H1 (cell line): ENCODE data around the gene PLG. TPM values are rescaled to one million over a fixed set of nuclear protein-coding genes. Genes with fewer than 3 reads are reported as not detected.

Source experiments
- CTCF ChIA-PET: fragments of 300-600 bp; sonication (Branson Sonifier 250); formaldehyde crosslinking; loops from one replicate; lab custom pipeline; 2021; ENCODE audit not compliant: partially characterized antibody; lab: Charles Lee
- POLR2A ChIA-PET: fragments of 300-600 bp; sonication (Branson Sonifier 250); formaldehyde crosslinking; loops from one replicate; lab custom pipeline; 2021; ENCODE audit warnings: inconsistent platforms; ENCODE audit not compliant: partially characterized antibody; lab: Charles Lee
- DNase-seq, 2 experiments: peaks; one replicate each; pipeline versions ENCODE4 v3.0.0 to v3.0.0-alpha.2; 2010 to 2022; ENCODE audit warnings: low spot score in 2 of 2, low read depth in 1 of 2, mixed read lengths in 1 of 2
- FAIRE-seq: peaks from 2 replicates; lab custom pipeline; 2011; peaks lifted over from hg19 to GRCh38; lab: Jason Lieb, UNC
- H2AFZ ChIP-seq: 2 replicates; pipeline ENCODE4 v1.8.1; 2012; ENCODE audit warnings: low read length, inconsistent platforms
- H2AK5ac ChIP-seq: 2 replicates; pipeline ENCODE4 v1.6.1; 2013; ENCODE audit warnings: low read depth, low read length
- H2BK120ac ChIP-seq: replicated peaks from 2 replicates; pipeline ENCODE3; 2013; ENCODE audit warnings: low read depth, low read length, inconsistent platforms
- H2BK12ac ChIP-seq: 2 replicates; pipeline ENCODE4 v1.6.1; 2013; ENCODE audit warnings: low read depth, low read length
- H2BK15ac ChIP-seq: 2 replicates; pipeline ENCODE4 v1.6.1; 2013; ENCODE audit warnings: low read length
- H2BK20ac ChIP-seq: 2 replicates; pipeline ENCODE4 v1.6.1; 2013; ENCODE audit warnings: low read length
- H2BK5ac ChIP-seq: 2 replicates; pipeline ENCODE4 v1.6.1; 2013; ENCODE audit warnings: low read depth, low read length
- H3K14ac ChIP-seq: 2 replicates; pipeline ENCODE4 v1.6.1; 2013; ENCODE audit warnings: inconsistent platforms; ENCODE audit not compliant: insufficient read length
- H3K18ac ChIP-seq: 2 replicates; pipeline ENCODE4 v1.6.1; 2013; ENCODE audit warnings: low read length; ENCODE audit errors: extremely low read depth
- H3K23ac ChIP-seq: 2 replicates; pipeline ENCODE4 v1.6.1; 2013; ENCODE audit warnings: inconsistent platforms; ENCODE audit not compliant: insufficient read length
- H3K23me2 ChIP-seq: 2 replicates; pipeline ENCODE4 v1.6.1; 2013; ENCODE audit warnings: low read depth, low read length
- H3K27ac ChIP-seq: 2 replicates; pipeline ENCODE4 v1.6.1; 2011; ENCODE audit warnings: low read depth, low read length, inconsistent platforms
- H3K27me3 ChIP-seq, 4 experiments: replicated peaks in 1 of 4; 1 replicate in 1 of 4; 2 replicates in 3 of 4; pipeline versions ENCODE4 v1.6.1 to v1.8.1; 2011 to 2013; ENCODE audit warnings: low read length in 3 of 4, mild to moderate bottlenecking in 3 of 4, inconsistent platforms in 2 of 4, mixed read lengths in 2 of 4, moderate library complexity in 1 of 4; ENCODE audit not compliant: control insufficient read depth in 3 of 4, insufficient read depth in 3 of 4; ENCODE audit errors: extremely low read depth in 1 of 4
- H3K36me3 ChIP-seq, 4 experiments: 2 replicates each; pipeline versions ENCODE4 v1.6.1 to v1.8.1; 2011 to 2013; ENCODE audit warnings: mild to moderate bottlenecking in 4 of 4, low read length in 3 of 4, moderate library complexity in 2 of 4, control low read depth in 1 of 4, inconsistent platforms in 1 of 4; ENCODE audit not compliant: insufficient read depth in 4 of 4, control insufficient read depth in 2 of 4
- H3K4ac ChIP-seq: replicated peaks from 2 replicates; pipeline ENCODE3; 2013; ENCODE audit warnings: low read length, low read depth, mixed read lengths, inconsistent platforms; ENCODE audit not compliant: insufficient read length
- H3K4me1 ChIP-seq, 4 experiments: replicated peaks in 1 of 4; 1 replicate in 1 of 4; 2 replicates in 3 of 4; pipeline versions ENCODE4 v1.6.1 to v1.8.1; 2011 to 2013; ENCODE audit warnings: low read length in 3 of 4, inconsistent platforms in 2 of 4, mixed read lengths in 1 of 4; ENCODE audit not compliant: insufficient read depth in 4 of 4, control insufficient read depth in 3 of 4
- H3K4me2 ChIP-seq, 2 experiments: 2 replicates each; pipeline versions ENCODE4 v1.6.1 to v1.8.1; 2011 to 2013; ENCODE audit warnings: low read depth in 2 of 2, low read length in 2 of 2, control low read depth in 1 of 2, inconsistent platforms in 1 of 2, mild to moderate bottlenecking in 1 of 2; ENCODE audit not compliant: insufficient read depth in 1 of 2
- H3K4me3 ChIP-seq, 4 experiments: fragments of 200-600, 300-600 bp in 1 of 4; sonication (generic), shearing (Covaris generic), sonication (Bioruptor Twin) in 1 of 4; 2 replicates each; pipeline versions ENCODE4 v1.5.1 to v1.8.1; 2011 to 2016; ENCODE audit warnings: low read length in 4 of 4, low read depth in 3 of 4, control low read depth in 2 of 4, inconsistent platforms in 2 of 4, mild to moderate bottlenecking in 2 of 4, mixed read lengths in 1 of 4, moderate library complexity in 1 of 4; ENCODE audit not compliant: insufficient read depth in 2 of 4; ENCODE audit errors: extremely low read depth in 1 of 4
- H3K56ac ChIP-seq: replicated peaks from 2 replicates; pipeline ENCODE3; 2013; ENCODE audit warnings: low read depth, mild to moderate bottlenecking, mixed read lengths, low read length, inconsistent platforms; ENCODE audit not compliant: insufficient read length
- H3K79me1 ChIP-seq: 2 replicates; pipeline ENCODE4 v1.6.1; 2013; ENCODE audit warnings: low read depth, low read length, control low read depth
- H3K79me2 ChIP-seq, 2 experiments: 2 replicates each; pipeline versions ENCODE4 v1.6.1 to v1.8.1; 2012 to 2013; ENCODE audit warnings: low read length in 2 of 2, mild to moderate bottlenecking in 2 of 2, inconsistent platforms in 1 of 2; ENCODE audit not compliant: insufficient read depth in 2 of 2, control insufficient read depth in 1 of 2
- H3K9ac ChIP-seq, 4 experiments: replicated peaks in 1 of 4; 1 replicate in 1 of 4; 2 replicates in 3 of 4; pipeline versions ENCODE4 v1.6.1 to v1.8.1; 2011 to 2013; ENCODE audit warnings: low read depth in 3 of 4, low read length in 3 of 4, control low read depth in 2 of 4, mild to moderate bottlenecking in 2 of 4, moderate library complexity in 2 of 4, inconsistent platforms in 1 of 4; ENCODE audit errors: extremely low read depth in 1 of 4
- H3K9me3 ChIP-seq, 2 experiments: 2 replicates each; pipeline versions ENCODE4 v1.6.1 to v1.8.1; 2012 to 2013; ENCODE audit warnings: mild to moderate bottlenecking in 2 of 2, moderate library complexity in 2 of 2, control low read depth in 1 of 2, inconsistent platforms in 1 of 2, low read depth in 1 of 2, low read length in 1 of 2, mixed read lengths in 1 of 2; ENCODE audit not compliant: insufficient read depth in 2 of 2
- H4K20me1 ChIP-seq, 2 experiments: replicated peaks in 1 of 2; 2 replicates each; pipeline versions ENCODE3 to v1.8.1; 2011 to 2013; ENCODE audit warnings: inconsistent platforms in 2 of 2, low read length in 2 of 2, mild to moderate bottlenecking in 1 of 2; ENCODE audit not compliant: insufficient read depth in 2 of 2, control insufficient read depth in 1 of 2
- H4K5ac ChIP-seq: 2 replicates; pipeline ENCODE4 v1.6.1; 2013; ENCODE audit warnings: low read length, low read depth, mixed read lengths, inconsistent platforms; ENCODE audit not compliant: insufficient read length
- H4K8ac ChIP-seq: 2 replicates; pipeline ENCODE4 v1.8.0; 2013; ENCODE audit warnings: mild to moderate bottlenecking, moderate library complexity, low read length, inconsistent platforms; ENCODE audit not compliant: insufficient read depth; ENCODE audit errors: extremely low read depth
- H4K91ac ChIP-seq: replicated peaks from 2 replicates; pipeline ENCODE3; 2013; ENCODE audit warnings: low read length, mixed read lengths, inconsistent platforms; ENCODE audit not compliant: insufficient read length
- PHF8 ChIP-seq: fragments of 200-600 bp; sonication (generic); conservative IDR thresholded peaks from 2 replicates; pipeline ENCODE4 v1.7.1; 2012; ENCODE audit warnings: low read depth, mild to moderate bottlenecking, inconsistent platforms, low read length, moderate library complexity
- RAD21 ChIP-seq, 2 experiments: IDR thresholded peaks in 1 of 2; conservative IDR thresholded peaks in 1 of 2; 2 replicates each; pipeline ENCODE4 v1.6.1; 2011; ENCODE audit warnings: low read depth in 2 of 2, low read length in 2 of 2, improper control_type of control experiment in 1 of 2, inconsistent platforms in 1 of 2, mild to moderate bottlenecking in 1 of 2, moderate library complexity in 1 of 2
- WGBS, 2 experiments: shearing (Covaris generic) in 1 of 2; methylation state at CpG; one replicate each; pipeline versions ENCODE4 v1.1.6 to v1.1.7; 2013 to 2015; ENCODE audit warnings: low lambda C conversion rate in 2 of 2, mixed read lengths in 2 of 2, inconsistent platforms in 1 of 2, low coverage in 1 of 2, missing lambda C conversion rate in 1 of 2; ENCODE audit not compliant: insufficient replicate concordance in 2 of 2, insufficient coverage in 1 of 2, insufficient read length in 1 of 2; ENCODE audit errors: extremely low coverage in 1 of 2, missing lambda C conversion rate in 1 of 2; 5-methylcytosine and 5-hydroxymethylcytosine counted together
- polyA plus RNA-seq, 7 experiments: library from polyadenylated mRNA; depleted of rRNA in 3 of 7; stranded (reverse) in 5 of 7; unstranded in 2 of 7; fragments of >200 nt in 5 of 7; fragments of 200-250 nt in 2 of 7; gene quantifications; 1 replicate in 5 of 7; 2 replicates in 1 of 7; 4 replicates in 1 of 7; pipeline versions ENCODE4 v1.2.1 to v1.2.3, GENCODE V29; 2011 to 2013; ENCODE audit warnings: missing spikeins in 2 of 7, mixed read lengths in 2 of 7
- total RNA-seq: library from RNA; stranded (reverse); fragmentation: NEBNext Ultra II Directional; extraction: Animal tissue kit (Norgen Biotek cat#: 25700); gene quantifications from 2 replicates; pipeline ENCODE4 v1.2.1, GENCODE V29; 2021
- TF ChIP-seq, protein P1 (sequence below), 3 experiments: IDR thresholded peaks; 1 replicate in 2 of 3; 2 replicates in 1 of 3; pipeline versions ENCODE4 v1.5.1 to v1.6.1; 2011; ENCODE audit warnings: low read length in 3 of 3, mild to moderate bottlenecking in 3 of 3, inconsistent platforms in 2 of 3, low read depth in 1 of 3, moderate library complexity in 1 of 3; ENCODE audit not compliant: insufficient read depth in 1 of 3; ENCODE audit errors: control extremely low read depth in 1 of 3

The PLG gene
- total and polyA plus RNA-seq, 2 of the 8 experiments (the other 6 are each of a cell fraction or from before 2014, with no cell fraction given), result not detected

DNA sequence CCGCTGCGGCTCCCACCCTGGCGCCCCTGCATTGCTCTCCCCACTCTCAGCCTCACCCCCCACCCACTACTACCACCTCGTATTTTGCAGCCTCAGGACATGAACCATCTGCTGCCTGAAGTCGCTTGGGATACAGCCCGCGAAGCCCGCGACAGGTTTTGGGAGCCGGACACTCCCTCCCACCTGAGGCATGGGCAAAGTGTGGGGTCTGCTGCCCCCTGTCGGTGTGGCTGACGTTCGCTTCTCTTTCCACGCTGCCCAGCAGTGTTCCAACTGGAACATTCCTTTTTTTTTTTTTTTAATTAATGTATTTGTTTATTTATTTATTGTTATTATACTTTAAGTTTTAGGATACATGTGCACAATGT lies 22.7 kb upstream of the PLG start:
- Histone ChIP-seq H3K27me3 (no peaks in the 10 kb centered on the region), H2AFZ (no peak overlapping the region), H3K9me3 (peaks cover 0 to 9% of the 10 kb centered on the region in 2 experiments; a peak in 1 of 4 replicates), H2BK5ac (no peak overlapping the region), H2BK15ac (no peak overlapping the region), H3K4me3 (peak overlapping the region in 1 of 4 experiments; percentile 44; a peak in 2 of 8 replicates), H3K79me2 (no peaks in the 10 kb centered on the region), H3K14ac (no peak overlapping the region), H2BK20ac (no peak overlapping the region), H3K4me1 (no peaks in the 10 kb centered on the region), H4K8ac (no peak overlapping the region)
- TF ChIP-seq RAD21 (IDR thresholded peaks at IDR 0.05 in 1 of 2, conservative IDR thresholded peaks at IDR 0.05 in 1 of 2; ENCODE audit: low read depth in 2 of 2, low read length in 2 of 2) (peak; percentile 45 to 52), PHF8 (no peak)
- TF ChIP-seq, protein P1, sequence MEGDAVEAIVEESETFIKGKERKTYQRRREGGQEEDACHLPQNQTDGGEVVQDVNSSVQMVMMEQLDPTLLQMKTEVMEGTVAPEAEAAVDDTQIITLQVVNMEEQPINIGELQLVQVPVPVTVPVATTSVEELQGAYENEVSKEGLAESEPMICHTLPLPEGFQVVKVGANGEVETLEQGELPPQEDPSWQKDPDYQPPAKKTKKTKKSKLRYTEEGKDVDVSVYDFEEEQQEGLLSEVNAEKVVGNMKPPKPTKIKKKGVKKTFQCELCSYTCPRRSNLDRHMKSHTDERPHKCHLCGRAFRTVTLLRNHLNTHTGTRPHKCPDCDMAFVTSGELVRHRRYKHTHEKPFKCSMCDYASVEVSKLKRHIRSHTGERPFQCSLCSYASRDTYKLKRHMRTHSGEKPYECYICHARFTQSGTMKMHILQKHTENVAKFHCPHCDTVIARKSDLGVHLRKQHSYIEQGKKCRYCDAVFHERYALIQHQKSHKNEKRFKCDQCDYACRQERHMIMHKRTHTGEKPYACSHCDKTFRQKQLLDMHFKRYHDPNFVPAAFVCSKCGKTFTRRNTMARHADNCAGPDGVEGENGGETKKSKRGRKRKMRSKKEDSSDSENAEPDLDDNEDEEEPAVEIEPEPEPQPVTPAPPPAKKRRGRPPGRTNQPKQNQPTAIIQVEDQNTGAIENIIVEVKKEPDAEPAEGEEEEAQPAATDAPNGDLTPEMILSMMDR (IDR thresholded peaks at IDR 0.05; ENCODE audit: control extremely low read depth in 1 of 3, insufficient read depth in 1 of 3, low read depth in 1 of 3, low read length in 3 of 3), result peak; percentile 37 to 67 (median 43)
- TF ChIP-seq, all 59 proteins: peak for 2
- Histone ChIP-seq H3K9ac (no peak overlapping the region), H2BK120ac (no peak overlapping the region), H4K91ac (no peak overlapping the region), H3K4me2 (peak overlapping the region in 1 of 2 experiments; percentile 78; a peak in 2 of 4 replicates), H3K18ac (no peak overlapping the region), H3K56ac (no peak overlapping the region), H3K23me2 (no peaks in the 10 kb centered on the region), H2AK5ac (no peak overlapping the region), H3K23ac (no peak overlapping the region), H3K27ac (no peak overlapping the region), H3K79me1 (no peaks in the 10 kb centered on the region), H3K4ac (no peak overlapping the region), H2BK12ac (no peak overlapping the region), H3K36me3 (no peaks in the 10 kb centered on the region), H4K20me1 (no peaks in the 10 kb centered on the region), H4K5ac (no peak overlapping the region)
- WGBS, 2 experiments, result 77% methylated on average over 14 of the region's 14 CpGs; no CpG with 5 or more reads in 1 of the 2 experiments
- CTCF ChIA-PET, result no interaction called here
- FAIRE-seq (no peak), DNase-seq (peak; percentile 25 to 79)
- POLR2A ChIA-PET, result no interaction called here
